Liver (tissue), 9 donors: ENCODE data around the gene APLN. TPM values are rescaled to one million over a fixed set of nuclear protein-coding genes. Genes with fewer than 3 reads are reported as not detected.

Experiments
- DNase-seq: peaks from one replicate; pipeline ENCODE4 v3.0.0-alpha.2; 2017; ENCODE audit warnings: low spot score
- H3K27ac ChIP-seq, 2 donors: one replicate each; pipeline ENCODE4 v1.7.0; 2013; ENCODE audit warnings: inconsistent platforms in 2 of 2, low read length in 2 of 2, control low read depth in 1 of 2, low read depth in 1 of 2, mild to moderate bottlenecking in 1 of 2
- H3K27me3 ChIP-seq, 4 donors: one replicate each; pipeline versions ENCODE4 v1.6.1 to v1.7.0; 2013; ENCODE audit warnings: low read length in 3 of 4, inconsistent platforms in 1 of 4, mild to moderate bottlenecking in 1 of 4, moderate library complexity in 1 of 4; ENCODE audit not compliant: control insufficient read depth in 4 of 4, insufficient read depth in 4 of 4
- H3K36me3 ChIP-seq, 4 donors: one replicate each; pipeline versions ENCODE4 v1.6.1 to v1.7.0; 2013; ENCODE audit warnings: low read length in 3 of 4, mild to moderate bottlenecking in 3 of 4, low read depth in 1 of 4, moderate library complexity in 1 of 4; ENCODE audit not compliant: control insufficient read depth in 4 of 4, insufficient read depth in 3 of 4
- H3K4me1 ChIP-seq, 4 donors: one replicate each; pipeline versions ENCODE4 v1.6.1 to v1.7.0; 2013; ENCODE audit warnings: low read length in 3 of 4, mild to moderate bottlenecking in 3 of 4, moderate library complexity in 1 of 4; ENCODE audit not compliant: control insufficient read depth in 4 of 4, insufficient read depth in 4 of 4
- H3K4me3 ChIP-seq, 3 donors: one replicate each; pipeline versions ENCODE4 v1.6.1 to v1.7.0; 2013; ENCODE audit warnings: low read length in 3 of 3, control low read depth in 1 of 3, low read depth in 1 of 3, mild to moderate bottlenecking in 1 of 3
- H3K9ac ChIP-seq, 2 donors: one replicate each; pipeline ENCODE4 v1.7.0; 2013; ENCODE audit warnings: low read length in 2 of 2, mild to moderate bottlenecking in 2 of 2, moderate library complexity in 2 of 2, control low read depth in 1 of 2, low read depth in 1 of 2
- H3K9me3 ChIP-seq, 4 donors: one replicate each; pipeline versions ENCODE4 v1.6.1 to v1.7.0; 2013; ENCODE audit warnings: low read length in 3 of 4; ENCODE audit not compliant: control insufficient read depth in 4 of 4
- EGR1 ChIP-seq, 2 donors: IDR thresholded peaks; 2 replicates each; pipeline ENCODE4 v1.6.1; 2016 to 2018; ENCODE audit warnings: antibody characterized with exemption in 2 of 2, low read depth in 2 of 2
- GABPA ChIP-seq, 2 donors: IDR thresholded peaks in 1 of 2; conservative IDR thresholded peaks in 1 of 2; 2 replicates each; pipeline ENCODE4 v1.6.1; 2016; ENCODE audit warnings: antibody characterized with exemption in 2 of 2, mild to moderate bottlenecking in 1 of 2, moderate library complexity in 1 of 2
- HNF4A ChIP-seq, 2 donors: conservative IDR thresholded peaks; 2 replicates each; pipeline ENCODE4 v1.6.1; 2016; ENCODE audit warnings: antibody characterized with exemption in 2 of 2, mild to moderate bottlenecking in 2 of 2
- HNF4G ChIP-seq: IDR thresholded peaks from 2 replicates; pipeline ENCODE4 v1.6.1; 2016; ENCODE audit warnings: antibody characterized with exemption
- JUND ChIP-seq, 2 donors: IDR thresholded peaks; 2 replicates each; pipeline ENCODE4 v1.6.1; 2016; ENCODE audit warnings: antibody characterized with exemption in 2 of 2
- NR2F2 ChIP-seq: IDR thresholded peaks from 2 replicates; pipeline ENCODE4 v1.6.1; 2016; ENCODE audit warnings: antibody characterized with exemption
- RAD21 ChIP-seq, 2 donors: IDR thresholded peaks; 2 replicates each; pipeline ENCODE4 v1.6.1; 2016; ENCODE audit warnings: antibody characterized with exemption in 2 of 2, mild to moderate bottlenecking in 2 of 2
- RXRA ChIP-seq, 2 donors: IDR thresholded peaks; 2 replicates each; pipeline ENCODE4 v1.6.1; 2017 to 2018; ENCODE audit warnings: antibody characterized with exemption in 2 of 2, mild to moderate bottlenecking in 1 of 2
- TAF1 ChIP-seq: conservative IDR thresholded peaks from 2 replicates; pipeline ENCODE4 v1.6.1; 2016; ENCODE audit warnings: antibody characterized with exemption, mild to moderate bottlenecking
- YY1 ChIP-seq: IDR thresholded peaks from 2 replicates; pipeline ENCODE4 v1.6.1; 2016; ENCODE audit warnings: antibody characterized with exemption, mild to moderate bottlenecking
- WGBS: extraction: QIAGEN DNeasy Blood & Tissue Kit; methylation state at CpG from one replicate; pipeline ENCODE4 v1.1.7; 2013; 5-methylcytosine and 5-hydroxymethylcytosine counted together
- polyA plus RNA-seq, 2 donors: library from polyadenylated mRNA; stranded (reverse) in 1 of 2; unstranded in 1 of 2; fragments of 200-250 nt in 1 of 2; fragments of >200 nt in 1 of 2; fragmentation: Nextera tagmentation in 1 of 2; extraction: Ambion mirVana in 1 of 2; gene quantifications; one replicate each; pipeline versions ENCODE4 v1.2.1 to v1.2.3, GENCODE V29; 2013 to 2015
- total RNA-seq, 2 donors: library from RNA; depleted of rRNA; stranded (reverse); fragments of >200 nt; gene quantifications; one replicate each; pipeline ENCODE4 v1.2.3, GENCODE V29; 2014
- TF ChIP-seq, protein P1 (sequence below): IDR thresholded peaks from 2 replicates; pipeline ENCODE4 v1.6.1; 2016; ENCODE audit warnings: antibody characterized with exemption
- TF ChIP-seq, protein P2 (sequence below): fragments of 150-350 bp; IDR thresholded peaks from 2 replicates; pipeline ENCODE4 v1.5.1; 2017; ENCODE audit warnings: improper control_type of control experiment, low read depth, low read length; ENCODE audit not compliant: missing input control
- TF ChIP-seq, protein P3 (sequence below): IDR thresholded peaks from 2 replicates; pipeline ENCODE4 v1.6.1; 2016; ENCODE audit warnings: antibody characterized with exemption, mild to moderate bottlenecking
- TF ChIP-seq, protein P4 (sequence below): IDR thresholded peaks from 2 replicates; pipeline ENCODE4 v1.6.1; 2016; ENCODE audit warnings: antibody characterized with exemption
- donor health status: healthy.
- donor health status: healthy.
- donor health status: healthy.
- donor health status: healthy.
- donor health status: healthy.

Gene APLN
- total and polyA plus RNA-seq, 4 donors, result 0.19 to 0.33 TPM; not detected in 2

DNA sequence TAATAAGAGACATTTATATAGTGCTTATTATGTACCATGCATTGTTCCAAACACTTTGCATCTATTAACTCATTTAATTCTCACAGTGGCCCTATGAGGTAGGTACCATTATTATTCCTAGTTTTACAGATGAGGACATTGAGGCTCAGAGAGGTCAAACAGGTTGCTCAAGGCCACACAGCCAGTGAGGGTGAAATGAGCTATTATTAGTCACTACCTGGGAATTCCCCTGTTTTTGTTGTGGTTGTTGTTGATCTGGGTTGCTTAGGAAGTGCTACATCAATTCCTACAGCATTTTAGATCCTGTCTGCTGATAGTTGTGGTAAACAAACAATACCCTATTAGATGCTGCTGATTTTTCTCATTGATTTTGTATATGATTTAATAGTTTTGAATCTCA lies 41.2 kb downstream of the APLN start:
- no peak for TF ChIP-seq JUND (IDR thresholded peaks at IDR 0.05)
- TF ChIP-seq RAD21 (IDR thresholded peaks at IDR 0.05), result no peak
- no peak for TF ChIP-seq HNF4A (conservative IDR thresholded peaks at IDR 0.05)

DNA sequence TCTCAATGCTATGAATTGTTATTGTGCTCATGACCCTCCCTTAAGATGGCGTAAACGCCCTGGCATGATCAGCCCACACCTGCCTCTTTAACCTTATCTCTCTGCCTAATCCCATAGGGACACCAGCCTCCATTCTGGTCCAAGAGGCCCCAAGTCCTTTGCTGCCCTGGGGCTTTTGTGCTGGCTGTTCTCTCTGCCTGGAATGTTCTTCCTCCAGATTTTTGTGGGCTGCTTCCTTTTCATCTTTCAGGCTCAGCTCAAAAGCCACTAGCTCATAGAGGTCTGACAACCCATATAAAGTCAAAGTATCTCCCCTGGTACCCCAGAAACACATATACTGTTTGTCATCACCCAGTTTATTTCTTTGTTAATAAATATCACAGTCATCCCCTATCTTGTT lies 42.4 kb downstream of the APLN start:
- no peak for TF ChIP-seq RXRA (IDR thresholded peaks at IDR 0.05)
- 87% methylated on average over 2 of the region's 2 CpGs for WGBS
- H3K9ac ChIP-seq, result no peak overlapping the region

More for the DNA sequence above, 41.2 kb downstream of the APLN start:
- H3K36me3 ChIP-seq, result no peaks in the 10 kb centered on the region
- H3K27ac ChIP-seq, result no peak overlapping the region
- H3K9me3 ChIP-seq, result peaks cover 0 to 3% (median 0%) of the 10 kb centered on the region in 4 donors
- no peak overlapping the region for H3K4me3 ChIP-seq
- no peaks in the 10 kb centered on the region for H3K27me3 ChIP-seq
- no peaks in the 10 kb centered on the region for H3K4me1 ChIP-seq
- no peak for DNase-seq
- H3K9ac ChIP-seq, result no peak overlapping the region

DNA sequence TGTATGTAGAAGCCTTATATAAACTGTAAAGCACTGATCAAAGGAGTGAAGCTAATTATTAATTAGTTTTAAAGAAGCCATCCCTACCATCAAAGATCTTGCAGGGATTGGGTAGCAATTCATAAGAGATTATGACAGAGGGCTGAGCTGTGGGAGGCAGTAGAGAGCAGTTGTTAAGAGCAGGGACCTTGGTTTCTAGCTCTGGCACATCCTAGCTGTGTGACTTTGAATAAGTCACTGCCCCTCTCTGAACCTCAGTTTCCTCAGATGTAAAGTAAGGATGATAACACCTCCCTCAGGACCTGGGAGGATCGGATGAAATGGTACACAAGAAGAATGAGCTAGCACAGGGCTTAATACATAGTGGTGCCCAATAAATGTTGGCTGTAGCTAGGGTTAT lies 45.4 kb downstream of the APLN start:
- H3K9me3 ChIP-seq, result peaks cover 0 to 3% (median 0%) of the 10 kb centered on the region in 4 donors
- H3K4me1 ChIP-seq, result peaks cover 0 to 5% (median 3%) of the 10 kb centered on the region in 4 donors
- no peaks in the 10 kb centered on the region for H3K36me3 ChIP-seq
- H3K27ac ChIP-seq, result no peak overlapping the region
- DNase-seq, result no peak
- H3K27me3 ChIP-seq, result no peaks in the 10 kb centered on the region
- H3K4me3 ChIP-seq, result no peak overlapping the region
- no peak overlapping the region for H3K9ac ChIP-seq
- WGBS, result 94% methylated on average over 1 of the region's 1 CpG
- TF ChIP-seq, protein P1, sequence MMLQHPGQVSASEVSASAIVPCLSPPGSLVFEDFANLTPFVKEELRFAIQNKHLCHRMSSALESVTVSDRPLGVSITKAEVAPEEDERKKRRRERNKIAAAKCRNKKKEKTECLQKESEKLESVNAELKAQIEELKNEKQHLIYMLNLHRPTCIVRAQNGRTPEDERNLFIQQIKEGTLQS, result no peak
- TF ChIP-seq, protein P2, sequence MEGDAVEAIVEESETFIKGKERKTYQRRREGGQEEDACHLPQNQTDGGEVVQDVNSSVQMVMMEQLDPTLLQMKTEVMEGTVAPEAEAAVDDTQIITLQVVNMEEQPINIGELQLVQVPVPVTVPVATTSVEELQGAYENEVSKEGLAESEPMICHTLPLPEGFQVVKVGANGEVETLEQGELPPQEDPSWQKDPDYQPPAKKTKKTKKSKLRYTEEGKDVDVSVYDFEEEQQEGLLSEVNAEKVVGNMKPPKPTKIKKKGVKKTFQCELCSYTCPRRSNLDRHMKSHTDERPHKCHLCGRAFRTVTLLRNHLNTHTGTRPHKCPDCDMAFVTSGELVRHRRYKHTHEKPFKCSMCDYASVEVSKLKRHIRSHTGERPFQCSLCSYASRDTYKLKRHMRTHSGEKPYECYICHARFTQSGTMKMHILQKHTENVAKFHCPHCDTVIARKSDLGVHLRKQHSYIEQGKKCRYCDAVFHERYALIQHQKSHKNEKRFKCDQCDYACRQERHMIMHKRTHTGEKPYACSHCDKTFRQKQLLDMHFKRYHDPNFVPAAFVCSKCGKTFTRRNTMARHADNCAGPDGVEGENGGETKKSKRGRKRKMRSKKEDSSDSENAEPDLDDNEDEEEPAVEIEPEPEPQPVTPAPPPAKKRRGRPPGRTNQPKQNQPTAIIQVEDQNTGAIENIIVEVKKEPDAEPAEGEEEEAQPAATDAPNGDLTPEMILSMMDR, result no peak
- no peak for TF ChIP-seq HNF4G
- TF ChIP-seq YY1, result no peak
- TF ChIP-seq, protein P3, sequence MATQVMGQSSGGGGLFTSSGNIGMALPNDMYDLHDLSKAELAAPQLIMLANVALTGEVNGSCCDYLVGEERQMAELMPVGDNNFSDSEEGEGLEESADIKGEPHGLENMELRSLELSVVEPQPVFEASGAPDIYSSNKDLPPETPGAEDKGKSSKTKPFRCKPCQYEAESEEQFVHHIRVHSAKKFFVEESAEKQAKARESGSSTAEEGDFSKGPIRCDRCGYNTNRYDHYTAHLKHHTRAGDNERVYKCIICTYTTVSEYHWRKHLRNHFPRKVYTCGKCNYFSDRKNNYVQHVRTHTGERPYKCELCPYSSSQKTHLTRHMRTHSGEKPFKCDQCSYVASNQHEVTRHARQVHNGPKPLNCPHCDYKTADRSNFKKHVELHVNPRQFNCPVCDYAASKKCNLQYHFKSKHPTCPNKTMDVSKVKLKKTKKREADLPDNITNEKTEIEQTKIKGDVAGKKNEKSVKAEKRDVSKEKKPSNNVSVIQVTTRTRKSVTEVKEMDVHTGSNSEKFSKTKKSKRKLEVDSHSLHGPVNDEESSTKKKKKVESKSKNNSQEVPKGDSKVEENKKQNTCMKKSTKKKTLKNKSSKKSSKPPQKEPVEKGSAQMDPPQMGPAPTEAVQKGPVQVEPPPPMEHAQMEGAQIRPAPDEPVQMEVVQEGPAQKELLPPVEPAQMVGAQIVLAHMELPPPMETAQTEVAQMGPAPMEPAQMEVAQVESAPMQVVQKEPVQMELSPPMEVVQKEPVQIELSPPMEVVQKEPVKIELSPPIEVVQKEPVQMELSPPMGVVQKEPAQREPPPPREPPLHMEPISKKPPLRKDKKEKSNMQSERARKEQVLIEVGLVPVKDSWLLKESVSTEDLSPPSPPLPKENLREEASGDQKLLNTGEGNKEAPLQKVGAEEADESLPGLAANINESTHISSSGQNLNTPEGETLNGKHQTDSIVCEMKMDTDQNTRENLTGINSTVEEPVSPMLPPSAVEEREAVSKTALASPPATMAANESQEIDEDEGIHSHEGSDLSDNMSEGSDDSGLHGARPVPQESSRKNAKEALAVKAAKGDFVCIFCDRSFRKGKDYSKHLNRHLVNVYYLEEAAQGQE, result no peak
- TF ChIP-seq, protein P4, sequence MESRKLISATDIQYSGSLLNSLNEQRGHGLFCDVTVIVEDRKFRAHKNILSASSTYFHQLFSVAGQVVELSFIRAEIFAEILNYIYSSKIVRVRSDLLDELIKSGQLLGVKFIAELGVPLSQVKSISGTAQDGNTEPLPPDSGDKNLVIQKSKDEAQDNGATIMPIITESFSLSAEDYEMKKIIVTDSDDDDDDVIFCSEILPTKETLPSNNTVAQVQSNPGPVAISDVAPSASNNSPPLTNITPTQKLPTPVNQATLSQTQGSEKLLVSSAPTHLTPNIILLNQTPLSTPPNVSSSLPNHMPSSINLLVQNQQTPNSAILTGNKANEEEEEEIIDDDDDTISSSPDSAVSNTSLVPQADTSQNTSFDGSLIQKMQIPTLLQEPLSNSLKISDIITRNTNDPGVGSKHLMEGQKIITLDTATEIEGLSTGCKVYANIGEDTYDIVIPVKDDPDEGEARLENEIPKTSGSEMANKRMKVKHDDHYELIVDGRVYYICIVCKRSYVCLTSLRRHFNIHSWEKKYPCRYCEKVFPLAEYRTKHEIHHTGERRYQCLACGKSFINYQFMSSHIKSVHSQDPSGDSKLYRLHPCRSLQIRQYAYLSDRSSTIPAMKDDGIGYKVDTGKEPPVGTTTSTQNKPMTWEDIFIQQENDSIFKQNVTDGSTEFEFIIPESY, result no peak
- TF ChIP-seq GABPA (IDR thresholded peaks at IDR 0.05 in 1 of 2, conservative IDR thresholded peaks at IDR 0.05 in 1 of 2), result no peak
- TF ChIP-seq JUND (IDR thresholded peaks at IDR 0.05), result no peak
- no peak for TF ChIP-seq NR2F2
- no peak for TF ChIP-seq EGR1 (IDR thresholded peaks at IDR 0.05; ENCODE audit: low read depth in 2 of 2)
- no peak for TF ChIP-seq TAF1

More for the DNA sequence above, 42.4 kb downstream of the APLN start:
- Histone ChIP-seq H3K4me3 (no peak overlapping the region), H3K9me3 (peaks cover 0 to 3% (median 0%) of the 10 kb centered on the region in 4 donors), H3K4me1 (no peaks in the 10 kb centered on the region), H3K27ac (no peak overlapping the region), H3K27me3 (no peaks in the 10 kb centered on the region), H3K36me3 (no peaks in the 10 kb centered on the region)
- no peak for DNase-seq
